GM21515 (cell line): ENCODE data around the gene UFL1.
"Not testable (repeated sequence)": the region's sequence is repeated elsewhere in the genome, so short reads cannot be mapped to it uniquely, and the experiment has no call there.

Experiments
- ATAC-seq: cut with Tn5 transposase; IDR thresholded peaks from one replicate; pipeline ENCODE4 v1.9.1; 2021; ENCODE audit not compliant: unreplicated experiment

UFL1 gene

GRCh38 chr6:96521644-96522464 is at the start of gene UFL1:
UFL1 (plus strand) TSS chr6:96521806; CDS start chr6:96521874, 68 bp downstream.
- peak; percentile 98 for ATAC-seq

GRCh38 chr6:96472291-96472690 is 49.3 kb upstream of the UFL1 start:
- ATAC-seq = not testable (repeated sequence)

- ATAC-seq = no peak
Observed at GRCh38 chr6:96478695-96479094, 42.9 kb upstream of the UFL1 start.

- ATAC-seq = no peak
Observed at GRCh38 chr6:96491926-96492325, 29.7 kb upstream of the UFL1 start.

- no peak for ATAC-seq
Observed at GRCh38 chr6:96499781-96500180, 21.8 kb upstream of the UFL1 start.

GRCh38 chr6:96502915-96503314 is 18.7 kb upstream of the UFL1 start:
- no peak for ATAC-seq

GRCh38 chr6:96505363-96505762 is 16.2 kb upstream of the UFL1 start:
- no peak for ATAC-seq

GRCh38 chr6:96509281-96509680 is 12.3 kb upstream of the UFL1 start:
- no peak for ATAC-seq

GRCh38 chr6:96520171-96521115 is 1.2 kb upstream of the UFL1 start:
- ATAC-seq = no peak

GRCh38 chr6:96521306-96521643 is 331 bp upstream of the UFL1 start:
- peak; percentile 16 for ATAC-seq

- peak; percentile 21 for ATAC-seq
Observed at GRCh38 chr6:96522465-96523009, 931 bp downstream of the UFL1 start.

- no peak for ATAC-seq
Observed at GRCh38 chr6:96528193-96528592, 6.6 kb downstream of the UFL1 start.

GRCh38 chr6:96532399-96532798 is 10.8 kb downstream of the UFL1 start:
- no peak for ATAC-seq

- ATAC-seq = no peak
Observed at GRCh38 chr6:96537726-96538125, 16.1 kb downstream of the UFL1 start.

GRCh38 chr6:96542702-96543101 is 21.1 kb downstream of the UFL1 start:
- no peak for ATAC-seq

GRCh38 chr6:96545882-96546281 is 24.3 kb downstream of the UFL1 start:
- ATAC-seq = no peak

- ATAC-seq = no peak
Observed at GRCh38 chr6:96547654-96548053, 26.0 kb downstream of the UFL1 start.

- ATAC-seq = no peak
Observed at GRCh38 chr6:96554558-96554957, 33.0 kb downstream of the UFL1 start.

- not testable (repeated sequence) for ATAC-seq
Observed at GRCh38 chr6:96559740-96560139, 38.1 kb downstream of the UFL1 start.

- ATAC-seq = no peak
Observed at GRCh38 chr6:96562886-96563285, 41.3 kb downstream of the UFL1 start, which contains the start of gene FHL5. FHL5 (plus strand) TSS chr6:96563128; CDS start chr6:96603614, 40,486 bp downstream.

GRCh38 chr6:96563853-96564252 is 42.2 kb downstream of the UFL1 start:
- no peak for ATAC-seq

- no peak for ATAC-seq
Observed at GRCh38 chr6:96570053-96570452, 48.4 kb downstream of the UFL1 start.
